Hepatocyte (in vitro differentiated cells): ENCODE measurements around the gene SLC37A1.

Experiments used
- CTCF ChIP-seq: fragments of 200-600 bp; sonication (generic); IDR thresholded peaks from 2 replicates; pipeline ENCODE4 v1.5.1; 2016; ENCODE audit warnings: antibody characterized with exemption, mild to moderate bottlenecking; ENCODE audit not compliant: poor library complexity
- EZH2 ChIP-seq: fragments of 200-600 bp; sonication (generic); IDR thresholded peaks from 2 replicates; pipeline ENCODE4 v1.6.1; 2016; ENCODE audit warnings: antibody characterized with exemption, mild to moderate bottlenecking, borderline replicate concordance
- EZH2phosphoT487 ChIP-seq: fragments of 200-600 bp; sonication (generic); IDR thresholded peaks from one replicate; pipeline ENCODE4 v1.6.1; 2018; ENCODE audit warnings: antibody characterized with exemption, mild to moderate bottlenecking, low read depth, moderate library complexity; ENCODE audit not compliant: unreplicated experiment, severe bottlenecking

- no peak for TF ChIP-seq CTCF
- no peak for TF ChIP-seq EZH2phosphoT487
- TF ChIP-seq EZH2: no peak
Observed at GRCh38 chr21:42626171-42626570, 112.5 kb downstream of the SLC37A1 start.
